Activated CD8-positive, alpha-beta memory T cell treated with anti-CD3 and anti-CD28 coated beads for 36 hours (primary cell): ENCODE results near the gene CLEC4G. TPM values are rescaled to one million over a fixed set of nuclear protein-coding genes. Genes with fewer than 3 reads are reported as not detected.
"Not testable (repeated sequence)": the region's sequence is repeated elsewhere in the genome, so short reads cannot be mapped to it uniquely, and the experiment has no call there.

ENCODE experiments used
- CTCF ChIA-PET: fragments of 350-600 bp; sonication (Branson Sonifier 250); formaldehyde crosslinking; loops from one replicate; lab custom pipeline; 2021; ENCODE audit warnings: antibody characterized with exemption; lab: Charles Lee
- POLR2A ChIA-PET: fragments of 350-600 bp; sonication (Branson Sonifier 250); formaldehyde crosslinking; loops from one replicate; lab custom pipeline; 2021; ENCODE audit warnings: antibody characterized with exemption; lab: Charles Lee
- total RNA-seq, 2 experiments: library from RNA; stranded (reverse); gene quantifications; one replicate each; pipeline ENCODE4 v1.2.3, GENCODE V29; 2021

The CLEC4G gene
- not detected for total RNA-seq

- CTCF ChIA-PET = no interaction called here
- POLR2A ChIA-PET = no interaction called here
Observed at GRCh38 chr19:7732045-7732444, at the start of gene CLEC4G. Gene CLEC4G (minus strand): TSS chr19:7732110. CDS start chr19:7732102, 8 bp downstream.

GRCh38 chr19:7781157-7781556 is 49.2 kb upstream of the CLEC4G start:
- ChIA-PET POLR2A (no interaction called here), CTCF (no interaction called here)

GRCh38 chr19:7779631-7780486 is 47.9 kb upstream of the CLEC4G start:
- ChIA-PET CTCF (interaction anchor here (1.2 kb wide), 1 partner anchor 20 kb away, joined by 4 read pairs; no protein-coding TSS in a partner anchor), POLR2A (interaction anchor here (0.7 kb wide), 1 partner anchor 88 kb away, joined by 6 read pairs; no protein-coding TSS in a partner anchor)

- ChIA-PET CTCF (interaction anchor here (2.2 kb wide), 1 partner anchor 9 kb away, joined by 5 read pairs; no protein-coding TSS in a partner anchor), POLR2A (no interaction called here)
Observed at GRCh38 chr19:7778081-7778480, 46.2 kb upstream of the CLEC4G start.

- CTCF ChIA-PET = interaction anchor here (1.7 kb wide), 1 partner anchor 40 kb away, joined by 3 read pairs; no protein-coding TSS in a partner anchor
- POLR2A ChIA-PET = no interaction called here
Observed at GRCh38 chr19:7775761-7776160, 43.9 kb upstream of the CLEC4G start.

GRCh38 chr19:7773841-7774240 is 41.9 kb upstream of the CLEC4G start:
- CTCF ChIA-PET = no interaction called here
- POLR2A ChIA-PET = no interaction called here

- CTCF ChIA-PET = interaction anchor here (1.3 kb wide), 1 partner anchor 29 kb away, joined by 3 read pairs; no protein-coding TSS in a partner anchor
- POLR2A ChIA-PET = no interaction called here
Observed at GRCh38 chr19:7772752-7773291, 40.9 kb upstream of the CLEC4G start.

- ChIA-PET CTCF (no interaction called here), POLR2A (no interaction called here)
Observed at GRCh38 chr19:7771072-7771471, 39.2 kb upstream of the CLEC4G start.

- POLR2A ChIA-PET = interaction anchor here (0.5 kb wide), 1 partner anchor 85 kb away, joined by 5 read pairs; no protein-coding TSS in a partner anchor
- CTCF ChIA-PET = no interaction called here
Observed at GRCh38 chr19:7769171-7769570, 37.3 kb upstream of the CLEC4G start.

- POLR2A ChIA-PET = no interaction called here
- CTCF ChIA-PET = no interaction called here
Observed at GRCh38 chr19:7767487-7767886, 35.6 kb upstream of the CLEC4G start.

GRCh38 chr19:7766535-7766934 is 34.6 kb upstream of the CLEC4G start:
- CTCF ChIA-PET = no interaction called here
- POLR2A ChIA-PET = no interaction called here

GRCh38 chr19:7765043-7765442 is 33.1 kb upstream of the CLEC4G start:
- POLR2A ChIA-PET, CTCF ChIA-PET: not testable (repeated sequence)

- CTCF ChIA-PET, POLR2A ChIA-PET: not testable (repeated sequence)
Observed at GRCh38 chr19:7764157-7764556, 32.2 kb upstream of the CLEC4G start.

GRCh38 chr19:7763696-7764095 is 31.8 kb upstream of the CLEC4G start:
- ChIA-PET CTCF (no interaction called here), POLR2A (no interaction called here)

- POLR2A ChIA-PET = no interaction called here
- CTCF ChIA-PET = no interaction called here
Observed at GRCh38 chr19:7762719-7763293, 30.9 kb upstream of the CLEC4G start, which contains the start of gene CLEC4M. Gene CLEC4M (plus strand): TSS chr19:7763243. CDS start chr19:7763267, 24 bp downstream.

GRCh38 chr19:7759156-7759555 is 27.2 kb upstream of the CLEC4G start:
- CTCF ChIA-PET = no interaction called here

GRCh38 chr19:7757358-7757757 is 25.4 kb upstream of the CLEC4G start:
- POLR2A ChIA-PET = no interaction called here
- CTCF ChIA-PET = no interaction called here

More at GRCh38 chr19:7759156-7759555, 27.2 kb upstream of the CLEC4G start:
- POLR2A ChIA-PET = no interaction called here

- ChIA-PET POLR2A (no interaction called here), CTCF (no interaction called here)
Observed at GRCh38 chr19:7756258-7756657, 24.3 kb upstream of the CLEC4G start.

- CTCF ChIA-PET = interaction anchor here (0.7 to 1.0 kb wide), 2 partner anchors 44 to 71 kb away, joined by 3 read pairs; partner anchors contain the start of gene TRAPPC5
- POLR2A ChIA-PET = interaction anchor here (1.1 kb wide), 1 partner anchor 122 kb away, joined by 5 read pairs; the partner anchor contains the start of genes PET100 and XAB2
Observed at GRCh38 chr19:7751157-7751783, 19.4 kb upstream of the CLEC4G start.
